HepG2 (cell line): ENCODE measurements around the gene DAAM1. TPM values are rescaled to one million over a fixed set of nuclear protein-coding genes. Genes with fewer than 3 reads are reported as not detected.
A peak's percentile ranks its signal among the peaks of the same experiment; 100 is the strongest.

Experiments used
- ATAC-seq: fragments of 200-7000 bp; cut with Tn5 transposase; 3 replicates; pipeline ENCODE4 v1.9.1; 2020; ENCODE audit warnings: mild to moderate bottlenecking, moderate library complexity
- BruUV-seq: library from RNA; stranded (reverse); fragments of 400-500 nt; replicated peaks from 2 replicates; lab custom pipeline; 2021; lab: Mats Ljungman, UMichigan
- CTCF ChIA-PET: fragments of 300-600 bp; formaldehyde crosslinking; extraction: SDS; loops from one replicate; lab custom pipeline; 2021; ENCODE audit warnings: low total read pairs, inconsistent platforms, low intra/inter-chr PET ratio; lab: Yijun Ruan, JAX
- POLR2A ChIA-PET: fragments of 350-600 bp; sonication (Branson Sonifier 250); formaldehyde crosslinking; loops from one replicate; lab custom pipeline; 2020; ENCODE audit warnings: antibody characterized with exemption, inconsistent platforms; lab: Yijun Ruan, JAX
- DNase-seq: peaks from one replicate; pipeline ENCODE4 v3.0.0-alpha.2; 2015; ENCODE audit warnings: low spot score
- FAIRE-seq: peaks from 3 replicates; lab custom pipeline; 2011; peaks lifted over from hg19 to GRCh38; lab: Jason Lieb, UNC
- H2AFZ ChIP-seq: one replicate; pipeline ENCODE4 v1.6.1; 2011; ENCODE audit warnings: low read length, inconsistent platforms
- H3K27ac ChIP-seq: fragments of 300-600 bp; 3 replicates; pipeline ENCODE4 v1.8.0; 2011; ENCODE audit warnings: mixed run types, mild to moderate bottlenecking, mixed read lengths, low read length, inconsistent platforms; ENCODE audit not compliant: insufficient read depth; ENCODE audit errors: extremely low read length
- H3K27me3 ChIP-seq, 2 experiments: fragments of 200-600 bp in 1 of 2; 2 replicates in 1 of 2; 3 replicates in 1 of 2; pipeline versions ENCODE4 v1.6.0 to v1.8.0; 2011; ENCODE audit warnings: low read length in 2 of 2, mild to moderate bottlenecking in 2 of 2, moderate library complexity in 2 of 2, inconsistent platforms in 1 of 2; ENCODE audit not compliant: insufficient read depth in 2 of 2, control insufficient read depth in 1 of 2
- H3K36me3 ChIP-seq, 2 experiments: fragments of 200-600 bp in 1 of 2; replicated peaks in 1 of 2; 2 replicates in 1 of 2; 3 replicates in 1 of 2; pipeline versions ENCODE4 v1.5.1 to v1.8.0; 2011; ENCODE audit warnings: low read length in 2 of 2, inconsistent platforms in 1 of 2; ENCODE audit not compliant: insufficient read depth in 2 of 2, control insufficient read depth in 1 of 2
- H3K4me1 ChIP-seq: 2 replicates; pipeline ENCODE4 v1.5.1; 2012; ENCODE audit warnings: low read length, inconsistent platforms; ENCODE audit not compliant: insufficient read depth
- H3K4me2 ChIP-seq: 2 replicates; pipeline ENCODE4 v1.6.0; 2011; ENCODE audit warnings: low read depth, low read length, inconsistent platforms
- H3K4me3 ChIP-seq, 3 experiments: fragments of 200-600 bp in 1 of 3; sonication (generic), shearing (Covaris generic) in 1 of 3; replicated peaks in 1 of 3; 2 replicates each; pipeline ENCODE4 v1.5.1; 2011 to 2016; ENCODE audit warnings: low read length in 3 of 3, inconsistent platforms in 2 of 3, low read depth in 2 of 3, mild to moderate bottlenecking in 2 of 3, control low read depth in 1 of 3, mixed read lengths in 1 of 3; ENCODE audit not compliant: insufficient read depth in 1 of 3
- H3K79me2 ChIP-seq: one replicate; pipeline ENCODE4 v1.6.1; 2011; ENCODE audit warnings: low read length, inconsistent platforms; ENCODE audit not compliant: insufficient read depth
- H3K9ac ChIP-seq: 2 replicates; pipeline ENCODE4 v1.6.0; 2011; ENCODE audit warnings: mild to moderate bottlenecking, low read depth, low read length, inconsistent platforms; ENCODE audit not compliant: insufficient read depth
- H3K9me3 ChIP-seq: 2 replicates; pipeline ENCODE4 v1.5.1; 2012; ENCODE audit warnings: mild to moderate bottlenecking, low read length
- H4K20me1 ChIP-seq: 2 replicates; pipeline ENCODE4 v1.6.0; 2011; ENCODE audit warnings: inconsistent platforms, mild to moderate bottlenecking, low read length, moderate library complexity; ENCODE audit not compliant: insufficient read depth
- AFF4 ChIP-seq: sonication (generic); formaldehyde crosslinking; IDR thresholded peaks from 2 replicates; pipeline ENCODE4 v1.4.0; 2020; ENCODE audit warnings: missing genetic modification reagents
- CENPX ChIP-seq: sonication (generic); formaldehyde crosslinking; IDR thresholded peaks from 2 replicates; pipeline ENCODE4 v1.9.0; 2021; ENCODE audit warnings: mild to moderate bottlenecking, missing genetic modification reagents, moderate library complexity
- GATA4 ChIP-seq: sonication (generic); IDR thresholded peaks from 2 replicates; pipeline ENCODE4 v1.6.1; 2016; ENCODE audit warnings: antibody characterized with exemption, low read depth, borderline replicate concordance
- HOXD1 ChIP-seq: sonication (generic); formaldehyde crosslinking; IDR thresholded peaks from 2 replicates; pipeline ENCODE4 v1.5.0; 2020; ENCODE audit warnings: missing genetic modification reagents
- SMAD9 ChIP-seq: sonication (generic); formaldehyde crosslinking; IDR thresholded peaks from 2 replicates; pipeline ENCODE4 v1.5.1; 2020; ENCODE audit warnings: mild to moderate bottlenecking, missing genetic modification reagents
- ZMAT3 ChIP-seq: sonication (generic); formaldehyde crosslinking; conservative IDR thresholded peaks from 2 replicates; pipeline ENCODE4 v1.7.0; 2021; ENCODE audit warnings: missing genetic modification reagents
- ZNF646 ChIP-seq: sonication (generic); formaldehyde crosslinking; IDR thresholded peaks from 2 replicates; pipeline ENCODE4 v1.9.0; 2021; ENCODE audit warnings: mild to moderate bottlenecking, missing genetic modification reagents
- ZNF766 ChIP-seq: sonication (generic); formaldehyde crosslinking; IDR thresholded peaks from 2 replicates; pipeline ENCODE4 v1.5.0; 2020; ENCODE audit warnings: missing genetic modification reagents, borderline replicate concordance
- WGBS: methylation state at CpG from one replicate; pipeline ENCODE4 v1.1.6; 2017; ENCODE audit warnings: low lambda C conversion rate; 5-methylcytosine and 5-hydroxymethylcytosine counted together
- in situ Hi-C: cut with HindIII; loops from 2 replicates; pipeline ENCODE4 v1.10.0; 2017; ENCODE audit warnings: low pct_unique_long_range_greater_than_20kb; ENCODE audit not compliant: extremely low pct_ligation_motif_present
- intact Hi-C: fragments of 100-400 bp; cut with micrococcal nuclease; formaldehyde crosslinking; loops from one replicate; pipeline ENCODE4 v1.10.0; 2022; ENCODE audit not compliant: unreplicated experiment
- polyA plus RNA-seq, 8 experiments: library from polyadenylated mRNA; depleted of rRNA in 3 of 8; stranded (reverse) in 7 of 8; unstranded in 1 of 8; fragments of >200 nt; fragmentation: Illumina TruSeq in 4 of 8; extraction: Trizol in 4 of 8; gene quantifications; 2 replicates each; pipeline versions ENCODE4 v1.2.1 to v1.2.3, GENCODE V29; 2011 to 2016; ENCODE audit warnings: low read depth in 4 of 8, missing spikeins in 1 of 8, mixed read lengths in 1 of 8; ENCODE audit not compliant: insufficient read depth in 1 of 8
- total RNA-seq, 5 experiments: library from RNA; depleted of rRNA; stranded (reverse); fragments of >200 nt; fragmentation: Illumina TruSeq; extraction: Trizol; gene quantifications; 2 replicates each; pipeline ENCODE4 v1.2.3, GENCODE V29; 2016; ENCODE audit warnings: low read depth in 1 of 5

The DAAM1 gene
- total and polyA plus RNA-seq, 2 of the 13 experiments (the other 11 are each of a cell fraction or from before 2014, with no cell fraction given) = 10.9 to 24.5 TPM

- intact Hi-C loops (loop anchor here (2.0 kb wide), 1 partner anchor 13 kb away; no protein-coding TSS in a partner anchor), in situ Hi-C loops (no loop called here)
- Histone ChIP-seq H3K4me1 (peaks cover 79% of the 10 kb centered on the region), H3K27me3 (no peaks in the 10 kb centered on the region), H3K9ac (no peak overlapping the region), H3K4me3 (no peak overlapping the region), H3K36me3 (peaks cover 7 to 13% of the 10 kb centered on the region in 2 experiments; a peak in 3 of 5 replicates), H4K20me1 (no peaks in the 10 kb centered on the region), H3K4me2 (peak overlapping the region; percentile 52), H3K27ac (peak overlapping the region; percentile 67), H2AFZ (no peak overlapping the region), H3K79me2 (no peaks in the 10 kb centered on the region), H3K9me3 (no peaks in the 10 kb centered on the region)
- BruUV-seq = no TSS peak
- ATAC-seq = no peak
- TF ChIP-seq CENPX (CRISPR knock-in tag) = no peak
- TF ChIP-seq ZMAT3 = no peak
- TF ChIP-seq GATA4 = no peak
- ChIA-PET POLR2A (interaction anchor here (1.3 kb wide), 1 partner anchor 33 kb away, joined by 3 read pairs; no protein-coding TSS in a partner anchor), CTCF (no interaction called here)
- DNase-seq = no peak
- no peak for FAIRE-seq
Measured at GRCh38 chr14:59295951-59296350, 107.5 kb downstream of the DAAM1 start.

- Histone ChIP-seq H3K27ac (peak overlapping the region; percentile 67), H3K36me3 (peaks cover 7% of the 10 kb centered on the region in 2 experiments; a peak in 3 of 5 replicates), H3K4me1 (peaks cover 83% of the 10 kb centered on the region), H3K4me2 (peak overlapping the region; percentile 52), H4K20me1 (no peaks in the 10 kb centered on the region), H3K4me3 (no peak overlapping the region), H3K27me3 (no peaks in the 10 kb centered on the region), H3K9ac (0 out of 2 replicates have a peak overlapping the region, but pooled peaks have one; percentile 19), H3K9me3 (no peaks in the 10 kb centered on the region), H3K79me2 (no peaks in the 10 kb centered on the region), H2AFZ (no peak overlapping the region)
- WGBS = 0% methylated on average over 2 of the region's 2 CpGs
- FAIRE-seq = peak; percentile 87
- TSS peak; percentile 63 for BruUV-seq
- CTCF ChIA-PET = no interaction called here
- intact Hi-C loops = loop anchor here (2.0 kb wide), 1 partner anchor 14 kb away; no protein-coding TSS in a partner anchor
- in situ Hi-C loops = no loop called here
- DNase-seq = peak; percentile 62
- ATAC-seq = peak; percentile 72
- POLR2A ChIA-PET = interaction anchor here (0.8 to 1.3 kb wide), 3 partner anchors 11 to 34 kb away, joined by 3 read pairs; no protein-coding TSS in a partner anchor
- TF ChIP-seq AFF4 (CRISPR knock-in tag) = no peak
- TF ChIP-seq SMAD9 = no peak
- 0 out of 2 replicates have a peak, but pooled peaks have one; percentile 12 for TF ChIP-seq HOXD1 (CRISPR knock-in tag)
- no peak for TF ChIP-seq ZNF646
- no peak for TF ChIP-seq ZNF766
Measured at GRCh38 chr14:59296508-59296907, 108.0 kb downstream of the DAAM1 start.
